HepG2 (cell line): ENCODE measurements around the gene CYP2S1. TPM values are rescaled to one million over a fixed set of nuclear protein-coding genes. Genes with fewer than 3 reads are reported as not detected.

ENCODE experiments used
- ATAC-seq: fragments of 200-7000 bp; cut with Tn5 transposase; 3 replicates; pipeline ENCODE4 v1.9.1; 2020; ENCODE audit warnings: mild to moderate bottlenecking, moderate library complexity
- BruUV-seq: library from RNA; stranded (reverse); fragments of 400-500 nt; replicated peaks from 2 replicates; lab custom pipeline; 2021; lab: Mats Ljungman, UMichigan
- CTCF ChIA-PET: fragments of 300-600 bp; formaldehyde crosslinking; extraction: SDS; loops from one replicate; lab custom pipeline; 2021; ENCODE audit warnings: low total read pairs, inconsistent platforms, low intra/inter-chr PET ratio; lab: Yijun Ruan, JAX
- POLR2A ChIA-PET: fragments of 350-600 bp; sonication (Branson Sonifier 250); formaldehyde crosslinking; loops from one replicate; lab custom pipeline; 2020; ENCODE audit warnings: antibody characterized with exemption, inconsistent platforms; lab: Yijun Ruan, JAX
- DNase-seq: peaks from one replicate; pipeline ENCODE4 v3.0.0-alpha.2; 2015; ENCODE audit warnings: low spot score
- FAIRE-seq: peaks from 3 replicates; lab custom pipeline; 2011; peaks lifted over from hg19 to GRCh38; lab: Jason Lieb, UNC
- H2AFZ ChIP-seq: one replicate; pipeline ENCODE4 v1.6.1; 2011; ENCODE audit warnings: low read length, inconsistent platforms
- H3K27ac ChIP-seq: fragments of 300-600 bp; 3 replicates; pipeline ENCODE4 v1.8.0; 2011; ENCODE audit warnings: mixed run types, mild to moderate bottlenecking, mixed read lengths, low read length, inconsistent platforms; ENCODE audit not compliant: insufficient read depth; ENCODE audit errors: extremely low read length
- H3K27me3 ChIP-seq, 2 experiments: fragments of 200-600 bp in 1 of 2; 2 replicates in 1 of 2; 3 replicates in 1 of 2; pipeline versions ENCODE4 v1.6.0 to v1.8.0; 2011; ENCODE audit warnings: low read length in 2 of 2, mild to moderate bottlenecking in 2 of 2, moderate library complexity in 2 of 2, inconsistent platforms in 1 of 2; ENCODE audit not compliant: insufficient read depth in 2 of 2, control insufficient read depth in 1 of 2
- H3K36me3 ChIP-seq, 2 experiments: fragments of 200-600 bp in 1 of 2; replicated peaks in 1 of 2; 2 replicates in 1 of 2; 3 replicates in 1 of 2; pipeline versions ENCODE4 v1.5.1 to v1.8.0; 2011; ENCODE audit warnings: low read length in 2 of 2, inconsistent platforms in 1 of 2; ENCODE audit not compliant: insufficient read depth in 2 of 2, control insufficient read depth in 1 of 2
- H3K4me1 ChIP-seq: 2 replicates; pipeline ENCODE4 v1.5.1; 2012; ENCODE audit warnings: low read length, inconsistent platforms; ENCODE audit not compliant: insufficient read depth
- H3K4me2 ChIP-seq: 2 replicates; pipeline ENCODE4 v1.6.0; 2011; ENCODE audit warnings: low read depth, low read length, inconsistent platforms
- H3K4me3 ChIP-seq, 3 experiments: fragments of 200-600 bp in 1 of 3; sonication (generic), shearing (Covaris generic) in 1 of 3; replicated peaks in 1 of 3; 2 replicates each; pipeline ENCODE4 v1.5.1; 2011 to 2016; ENCODE audit warnings: low read length in 3 of 3, inconsistent platforms in 2 of 3, low read depth in 2 of 3, mild to moderate bottlenecking in 2 of 3, control low read depth in 1 of 3, mixed read lengths in 1 of 3; ENCODE audit not compliant: insufficient read depth in 1 of 3
- H3K79me2 ChIP-seq: one replicate; pipeline ENCODE4 v1.6.1; 2011; ENCODE audit warnings: low read length, inconsistent platforms; ENCODE audit not compliant: insufficient read depth
- H3K9ac ChIP-seq: 2 replicates; pipeline ENCODE4 v1.6.0; 2011; ENCODE audit warnings: mild to moderate bottlenecking, low read depth, low read length, inconsistent platforms; ENCODE audit not compliant: insufficient read depth
- H3K9me3 ChIP-seq: 2 replicates; pipeline ENCODE4 v1.5.1; 2012; ENCODE audit warnings: mild to moderate bottlenecking, low read length
- H4K20me1 ChIP-seq: 2 replicates; pipeline ENCODE4 v1.6.0; 2011; ENCODE audit warnings: inconsistent platforms, mild to moderate bottlenecking, low read length, moderate library complexity; ENCODE audit not compliant: insufficient read depth
- AHR ChIP-seq: IDR thresholded peaks from 2 replicates; pipeline ENCODE4 v1.6.1; 2018; ENCODE audit warnings: missing genetic modification reagents, missing compliant biosample characterization
- FOXO1 ChIP-seq: sonication (generic); formaldehyde crosslinking; IDR thresholded peaks from 2 replicates; pipeline ENCODE4 v1.4.0; 2020; ENCODE audit warnings: missing genetic modification reagents
- FOXP1 ChIP-seq, 2 experiments: fragments of 450-650 bp in 1 of 2; IDR thresholded peaks; 2 replicates each; pipeline ENCODE4 v1.6.1; 2017 to 2018; ENCODE audit warnings: antibody characterized with exemption in 1 of 2
- HNF4G ChIP-seq, 2 experiments: sonication (generic) in 1 of 2; formaldehyde crosslinking in 1 of 2; IDR thresholded peaks; 2 replicates each; pipeline versions ENCODE4 v1.4.0 to v1.6.1; 2011 to 2020; ENCODE audit warnings: borderline replicate concordance in 2 of 2, low read depth in 2 of 2, mild to moderate bottlenecking in 2 of 2, low read length in 1 of 2, missing genetic modification reagents in 1 of 2, moderate library complexity in 1 of 2
- HNRNPLL ChIP-seq: fragments of 200-400 bp; formaldehyde crosslinking; IDR thresholded peaks from 2 replicates; pipeline ENCODE4 v1.6.1; 2017; ENCODE audit warnings: mild to moderate bottlenecking, low read depth, low read length; ENCODE audit not compliant: poor library complexity, severe bottlenecking
- MBNL3 ChIP-seq: fragments of 250-450 bp; sonication (Bioruptor Pico); conservative IDR thresholded peaks from 2 replicates; pipeline ENCODE4 v1.8.0; 2022; ENCODE audit warnings: mild to moderate bottlenecking, inconsistent platforms
- MEIS2 ChIP-seq: sonication (generic); formaldehyde crosslinking; IDR thresholded peaks from 2 replicates; pipeline ENCODE4 v1.9.0; 2021; ENCODE audit warnings: mild to moderate bottlenecking, missing genetic modification reagents
- NCOA1 ChIP-seq: sonication (generic); formaldehyde crosslinking; IDR thresholded peaks from 2 replicates; pipeline ENCODE4 v1.9.0; 2021; ENCODE audit warnings: missing genetic modification reagents
- NONO ChIP-seq, 2 experiments: fragments of 450-650 bp in 1 of 2; sonication (generic) in 1 of 2; formaldehyde crosslinking in 1 of 2; IDR thresholded peaks in 1 of 2; conservative IDR thresholded peaks in 1 of 2; 2 replicates each; pipeline versions ENCODE4 v1.6.1 to v1.8.0; 2017 to 2022; ENCODE audit warnings: mild to moderate bottlenecking in 1 of 2, missing genetic modification reagents in 1 of 2, moderate library complexity in 1 of 2
- PLRG1 ChIP-seq: fragments of 450-650 bp; conservative IDR thresholded peaks from 2 replicates; pipeline ENCODE4 v1.6.1; 2016
- SMC3 ChIP-seq: IDR thresholded peaks from 2 replicates; pipeline ENCODE4 v1.6.1; 2011; ENCODE audit warnings: low read length, improper control_type of control experiment
- SNAI1 ChIP-seq: sonication (generic); formaldehyde crosslinking; IDR thresholded peaks from 2 replicates; pipeline ENCODE4 v1.5.0; 2020; ENCODE audit warnings: mild to moderate bottlenecking, missing genetic modification reagents, borderline replicate concordance
- TBL1XR1 ChIP-seq: fragments of 150-350 bp; IDR thresholded peaks from 2 replicates; pipeline ENCODE4 v1.6.1; 2014; ENCODE audit warnings: borderline replicate concordance, low read length; ENCODE audit not compliant: partially characterized antibody
- ZBTB38 ChIP-seq: sonication (generic); formaldehyde crosslinking; IDR thresholded peaks from 2 replicates; pipeline ENCODE4 v1.5.1; 2020; ENCODE audit warnings: mild to moderate bottlenecking, missing genetic modification reagents
- ZFP62 ChIP-seq: sonication (generic); formaldehyde crosslinking; IDR thresholded peaks from 2 replicates; pipeline ENCODE4 v1.4.0; 2020; ENCODE audit warnings: missing genetic modification reagents
- ZIK1 ChIP-seq: sonication (generic); formaldehyde crosslinking; IDR thresholded peaks from 2 replicates; pipeline ENCODE4 v1.5.0; 2020; ENCODE audit warnings: mild to moderate bottlenecking, low read depth, missing genetic modification reagents, borderline replicate concordance
- ZNF441 ChIP-seq: sonication (generic); formaldehyde crosslinking; IDR thresholded peaks from 2 replicates; pipeline ENCODE4 v1.7.0; 2021; ENCODE audit warnings: missing genetic modification reagents, borderline replicate concordance
- ZNF549 ChIP-seq: sonication (generic); formaldehyde crosslinking; IDR thresholded peaks from 2 replicates; pipeline ENCODE4 v1.5.0; 2020; ENCODE audit warnings: missing genetic modification reagents
- WGBS: methylation state at CpG from one replicate; pipeline ENCODE4 v1.1.6; 2017; ENCODE audit warnings: low lambda C conversion rate; 5-methylcytosine and 5-hydroxymethylcytosine counted together
- in situ Hi-C: cut with HindIII; loops from 2 replicates; pipeline ENCODE4 v1.10.0; 2017; ENCODE audit warnings: low pct_unique_long_range_greater_than_20kb; ENCODE audit not compliant: extremely low pct_ligation_motif_present
- intact Hi-C: fragments of 100-400 bp; cut with micrococcal nuclease; formaldehyde crosslinking; loops from one replicate; pipeline ENCODE4 v1.10.0; 2022; ENCODE audit not compliant: unreplicated experiment
- polyA plus RNA-seq, 8 experiments: library from polyadenylated mRNA; depleted of rRNA in 3 of 8; stranded (reverse) in 7 of 8; unstranded in 1 of 8; fragments of >200 nt; fragmentation: Illumina TruSeq in 4 of 8; extraction: Trizol in 4 of 8; gene quantifications; 2 replicates each; pipeline versions ENCODE4 v1.2.1 to v1.2.3, GENCODE V29; 2011 to 2016; ENCODE audit warnings: low read depth in 4 of 8, missing spikeins in 1 of 8, mixed read lengths in 1 of 8; ENCODE audit not compliant: insufficient read depth in 1 of 8
- total RNA-seq, 5 experiments: library from RNA; depleted of rRNA; stranded (reverse); fragments of >200 nt; fragmentation: Illumina TruSeq; extraction: Trizol; gene quantifications; 2 replicates each; pipeline ENCODE4 v1.2.3, GENCODE V29; 2016; ENCODE audit warnings: low read depth in 1 of 5
- TF ChIP-seq, protein P1 (sequence below): IDR thresholded peaks from 2 replicates; pipeline ENCODE4 v1.6.1; 2016; ENCODE audit warnings: low read depth, borderline replicate concordance
- TF ChIP-seq, protein P2 (sequence below): sonication (generic); formaldehyde crosslinking; conservative IDR thresholded peaks from 2 replicates; pipeline ENCODE4 v1.8.1; 2023; ENCODE audit warnings: missing genetic modification reagents
- TF ChIP-seq, protein P3 (sequence below): sonication (generic); formaldehyde crosslinking; IDR thresholded peaks from 2 replicates; pipeline ENCODE4 v1.4.0; 2020; ENCODE audit warnings: mild to moderate bottlenecking, missing genetic modification reagents

CYP2S1 gene
- total and polyA plus RNA-seq, 2 of the 13 experiments (the other 11 are each of a cell fraction or from before 2014, with no cell fraction given), result 0.09 to 2.1 TPM

DNA sequence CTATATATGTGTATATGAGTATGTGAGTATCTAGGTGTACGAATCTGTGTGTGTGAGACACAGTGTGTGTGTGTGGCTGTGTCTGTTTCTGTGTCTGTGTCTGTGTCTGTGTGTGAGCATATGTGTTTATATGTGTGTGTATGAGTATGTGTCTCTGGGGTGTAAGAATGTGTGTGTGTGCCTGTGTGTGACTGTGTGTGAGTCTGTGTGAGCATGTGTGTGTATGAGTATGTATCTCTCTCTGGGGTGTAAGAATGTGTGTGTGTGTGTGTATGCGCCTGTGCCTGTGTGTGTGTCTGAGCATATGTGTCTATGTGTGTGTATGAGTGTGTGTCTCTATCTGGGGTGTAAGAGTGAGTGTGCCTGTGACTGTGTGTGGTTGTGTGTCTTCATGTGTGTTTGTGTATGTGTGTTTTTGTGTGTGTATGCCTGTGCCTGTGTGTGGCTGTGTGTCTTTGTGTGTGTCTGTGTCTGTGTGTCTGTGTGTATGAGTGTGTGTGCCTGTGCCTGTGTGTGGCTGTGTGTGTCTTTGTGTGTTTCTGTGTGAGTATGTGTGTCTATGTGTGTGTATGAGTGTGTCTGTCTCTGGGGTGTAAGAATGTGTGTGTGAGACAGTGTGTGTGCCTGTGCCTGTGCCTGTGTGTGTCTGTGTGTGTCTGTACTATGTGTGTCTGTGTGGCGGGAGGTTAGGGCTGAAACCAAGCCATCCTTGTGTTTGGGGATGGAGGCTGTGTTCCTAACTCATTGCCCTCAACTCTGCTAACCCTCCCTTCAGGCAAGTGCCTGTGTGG is 37.2 kb downstream of the CYP2S1 start:
- in situ Hi-C loops, result no loop called here
- intact Hi-C loops, result no loop called here
- FAIRE-seq (no peak), DNase-seq (no peak), ATAC-seq (no peak)
- CTCF ChIA-PET, result no interaction called here
- Histone ChIP-seq H3K4me1 (peaks cover 35% of the 10 kb centered on the region), H2AFZ (no peak overlapping the region), H4K20me1 (no peaks in the 10 kb centered on the region), H3K9ac (no peak overlapping the region), H3K27me3 (no peaks in the 10 kb centered on the region; a peak in 1 of 5 replicates), H3K4me2 (no peak overlapping the region), H3K79me2 (no peaks in the 10 kb centered on the region), H3K27ac (no peak overlapping the region), H3K4me3 (no peak overlapping the region), H3K9me3 (no peaks in the 10 kb centered on the region), H3K36me3 (no peaks in the 10 kb centered on the region)
- BruUV-seq, result no TSS peak
- POLR2A ChIA-PET, result interaction anchor here (1.5 kb wide), 1 partner anchor 12 kb away, joined by 4 read pairs; the partner anchor contains the start of gene AXL
- 93% methylated on average over 2 of the region's 3 CpGs for whole genome bisulfite sequencing
- TF ChIP-seq, protein P1, sequence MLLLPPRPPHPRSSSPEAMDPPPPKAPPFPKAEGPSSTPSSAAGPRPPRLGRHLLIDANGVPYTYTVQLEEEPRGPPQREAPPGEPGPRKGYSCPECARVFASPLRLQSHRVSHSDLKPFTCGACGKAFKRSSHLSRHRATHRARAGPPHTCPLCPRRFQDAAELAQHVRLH (CRISPR knock-in tag), result no peak
- TF ChIP-seq, protein P2, sequence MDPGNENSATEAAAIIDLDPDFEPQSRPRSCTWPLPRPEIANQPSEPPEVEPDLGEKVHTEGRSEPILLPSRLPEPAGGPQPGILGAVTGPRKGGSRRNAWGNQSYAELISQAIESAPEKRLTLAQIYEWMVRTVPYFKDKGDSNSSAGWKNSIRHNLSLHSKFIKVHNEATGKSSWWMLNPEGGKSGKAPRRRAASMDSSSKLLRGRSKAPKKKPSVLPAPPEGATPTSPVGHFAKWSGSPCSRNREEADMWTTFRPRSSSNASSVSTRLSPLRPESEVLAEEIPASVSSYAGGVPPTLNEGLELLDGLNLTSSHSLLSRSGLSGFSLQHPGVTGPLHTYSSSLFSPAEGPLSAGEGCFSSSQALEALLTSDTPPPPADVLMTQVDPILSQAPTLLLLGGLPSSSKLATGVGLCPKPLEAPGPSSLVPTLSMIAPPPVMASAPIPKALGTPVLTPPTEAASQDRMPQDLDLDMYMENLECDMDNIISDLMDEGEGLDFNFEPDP (CRISPR knock-in tag), result no peak
- TF ChIP-seq MEIS2 (CRISPR knock-in tag) (no peak), ZBTB38 (no peak), NONO (IDR thresholded peaks at IDR 0.05) (0 out of 2 replicates have a peak, but pooled peaks have one; percentile 8), NONO (CRISPR knock-in tag; conservative IDR thresholded peaks at IDR 0.05) (no peak), ZFP62 (no peak), SNAI1 (CRISPR knock-in tag) (no peak), ZIK1 (CRISPR knock-in tag) (no peak), ZNF549 (CRISPR knock-in tag) (no peak), SMC3 (no peak), HNF4G (IDR thresholded peaks at IDR 0.05; ENCODE audit: borderline replicate concordance, low read depth, low read length) (no peak), HNF4G (CRISPR knock-in tag; IDR thresholded peaks at IDR 0.05; ENCODE audit: borderline replicate concordance, low read depth) (no peak), HNRNPLL (no peak), AHR (CRISPR knock-in tag) (no peak), ZNF441 (no peak), MBNL3 (CRISPR knock-in tag) (no peak), NCOA1 (CRISPR knock-in tag) (no peak), FOXO1 (CRISPR knock-in tag) (no peak), TBL1XR1 (no peak), PLRG1 (peak; percentile 8; the same call in 1 of the 2 replicates), FOXP1 (IDR thresholded peaks at IDR 0.05) (peak; percentile 26; the same call in 1 of the 2 replicates), FOXP1 (CRISPR knock-in tag; IDR thresholded peaks at IDR 0.05) (no peak)
- TF ChIP-seq, protein P3, sequence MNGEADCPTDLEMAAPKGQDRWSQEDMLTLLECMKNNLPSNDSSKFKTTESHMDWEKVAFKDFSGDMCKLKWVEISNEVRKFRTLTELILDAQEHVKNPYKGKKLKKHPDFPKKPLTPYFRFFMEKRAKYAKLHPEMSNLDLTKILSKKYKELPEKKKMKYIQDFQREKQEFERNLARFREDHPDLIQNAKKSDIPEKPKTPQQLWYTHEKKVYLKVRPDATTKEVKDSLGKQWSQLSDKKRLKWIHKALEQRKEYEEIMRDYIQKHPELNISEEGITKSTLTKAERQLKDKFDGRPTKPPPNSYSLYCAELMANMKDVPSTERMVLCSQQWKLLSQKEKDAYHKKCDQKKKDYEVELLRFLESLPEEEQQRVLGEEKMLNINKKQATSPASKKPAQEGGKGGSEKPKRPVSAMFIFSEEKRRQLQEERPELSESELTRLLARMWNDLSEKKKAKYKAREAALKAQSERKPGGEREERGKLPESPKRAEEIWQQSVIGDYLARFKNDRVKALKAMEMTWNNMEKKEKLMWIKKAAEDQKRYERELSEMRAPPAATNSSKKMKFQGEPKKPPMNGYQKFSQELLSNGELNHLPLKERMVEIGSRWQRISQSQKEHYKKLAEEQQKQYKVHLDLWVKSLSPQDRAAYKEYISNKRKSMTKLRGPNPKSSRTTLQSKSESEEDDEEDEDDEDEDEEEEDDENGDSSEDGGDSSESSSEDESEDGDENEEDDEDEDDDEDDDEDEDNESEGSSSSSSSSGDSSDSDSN (CRISPR knock-in tag), result no peak
